Measurements from ENCODE around the gene RNASE2.

RNASE2 gene

DNA sequence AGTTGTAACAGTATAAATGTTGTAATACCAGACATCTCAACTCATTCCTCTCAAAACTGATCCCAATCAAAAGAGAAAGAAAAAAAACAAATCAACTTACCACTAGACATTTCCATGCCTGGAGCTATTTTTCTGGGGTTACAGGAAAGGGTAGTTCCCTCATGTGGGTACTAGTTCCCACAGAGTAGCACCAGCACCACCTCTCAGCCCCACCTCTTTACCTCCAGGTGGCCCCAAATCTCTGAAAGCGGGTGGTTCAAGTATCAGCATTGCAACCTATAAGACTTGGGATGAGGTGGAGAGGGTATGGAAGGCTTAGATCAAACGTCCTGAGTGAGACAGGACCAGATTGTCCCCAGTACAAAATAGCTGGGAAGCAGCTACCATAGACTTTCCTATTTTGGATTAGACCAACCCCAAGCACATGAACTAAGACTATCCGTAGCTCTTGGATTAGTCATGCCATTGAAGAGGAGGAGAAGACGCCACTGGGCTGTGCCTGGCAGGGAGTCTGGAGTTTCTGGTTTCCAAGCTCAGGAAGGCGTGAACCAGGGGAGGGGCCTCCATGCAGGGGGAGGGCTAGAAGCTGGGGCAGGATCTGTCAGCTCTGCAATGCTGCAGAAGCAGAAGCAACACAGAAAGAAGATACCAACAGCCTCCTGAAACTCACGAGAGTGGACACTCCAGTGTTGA is 43.5 kb downstream of the RNASE2 start, which contains the start of gene SLC39A2:
Gene SLC39A2, plus strand, starts transcription at position 620 of the 693 bp plus-strand sequence. CDS start 154 bp downstream, outside the sequence.
- Histone ChIP-seq H3K4me1 (ENCODE audit: control insufficient read depth, insufficient read depth, low read length, unreplicated experiment) (peaks cover 4% of the 10 kb centered on the region), H3K79me2 (ENCODE audit: control insufficient read depth, insufficient read depth, low read length, unreplicated experiment) (no peaks in the 10 kb centered on the region), H3K36me3 (ENCODE audit: insufficient read depth, low read length) (peaks cover 15% of the 10 kb centered on the region), H2AFZ (ENCODE audit: low read length, unreplicated experiment) (no peak within 1 kb of the TSS), H3K27me3 (ENCODE audit: insufficient read depth, low read length) (no peaks in the 10 kb centered on the region), H3K4me3 (ENCODE audit: low read depth, low read length) (no peak within 1 kb of the TSS), H3K27ac (ENCODE audit: low read depth, low read length) (no peak within 1 kb of the TSS)

GRCh38 chr14:20999591-20999990 is 44.3 kb downstream of the RNASE2 start:
- Histone ChIP-seq H3K27me3 (ENCODE audit: insufficient read depth, low read length) (no peaks in the 10 kb centered on the region), H3K27ac (ENCODE audit: low read depth, low read length) (no peak overlapping the region), H3K36me3 (ENCODE audit: insufficient read depth, low read length) (peaks cover 12% of the 10 kb centered on the region), H3K79me2 (ENCODE audit: control insufficient read depth, insufficient read depth, low read length, unreplicated experiment) (no peaks in the 10 kb centered on the region), H2AFZ (ENCODE audit: low read length, unreplicated experiment) (no peak overlapping the region), H3K4me3 (ENCODE audit: low read depth, low read length) (no peak overlapping the region), H3K4me1 (ENCODE audit: control insufficient read depth, insufficient read depth, low read length, unreplicated experiment) (peaks cover 4% of the 10 kb centered on the region)

GRCh38 chr14:21001218-21001617 is 45.9 kb downstream of the RNASE2 start:
- Histone ChIP-seq H3K36me3 (ENCODE audit: insufficient read depth, low read length) (peaks cover 6% of the 10 kb centered on the region; the same call in 1 of the 2 replicates), H3K4me1 (ENCODE audit: control insufficient read depth, insufficient read depth, low read length, unreplicated experiment) (peaks cover 4% of the 10 kb centered on the region), H3K79me2 (ENCODE audit: control insufficient read depth, insufficient read depth, low read length, unreplicated experiment) (no peaks in the 10 kb centered on the region), H2AFZ (ENCODE audit: low read length, unreplicated experiment) (no peak overlapping the region), H3K4me3 (ENCODE audit: low read depth, low read length) (no peak overlapping the region), H3K27me3 (ENCODE audit: insufficient read depth, low read length) (no peaks in the 10 kb centered on the region), H3K27ac (ENCODE audit: low read depth, low read length) (no peak overlapping the region)

DNA sequence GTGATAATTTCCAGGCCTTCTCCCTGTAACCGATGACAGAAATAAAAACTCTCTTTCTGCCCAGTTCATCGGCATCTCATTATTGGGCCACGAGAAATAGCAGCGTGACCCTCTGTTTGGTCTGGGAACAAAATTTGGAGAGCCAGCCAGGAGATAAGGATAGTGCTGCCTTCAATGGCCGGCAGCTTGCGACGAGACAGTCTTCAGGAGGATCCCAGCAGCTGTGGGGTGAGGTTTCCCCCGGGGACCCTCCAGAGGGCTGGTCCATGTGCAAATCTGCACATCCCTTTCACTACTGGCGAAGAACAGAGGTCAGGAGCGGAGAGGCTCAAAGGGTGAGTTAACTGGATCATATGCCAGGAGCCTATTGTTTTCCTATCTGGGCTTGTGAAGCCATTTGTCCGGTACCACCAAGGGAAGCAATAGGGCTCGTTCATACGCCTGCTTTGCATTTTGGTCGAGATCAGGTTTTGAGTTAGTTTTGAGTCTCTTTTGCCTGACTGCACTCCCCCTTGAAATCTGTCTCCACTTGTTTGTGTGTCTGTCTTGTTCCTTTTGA is 48.6 kb downstream of the RNASE2 start:
- no peak overlapping the region for H3K27ac ChIP-seq (ENCODE audit: low read depth, low read length)
- no peaks in the 10 kb centered on the region for H3K4me1 ChIP-seq (ENCODE audit: control insufficient read depth, insufficient read depth, low read length, unreplicated experiment)
- H3K79me2 ChIP-seq (ENCODE audit: control insufficient read depth, insufficient read depth, low read length, unreplicated experiment), result no peaks in the 10 kb centered on the region
- no peaks in the 10 kb centered on the region for H3K27me3 ChIP-seq (ENCODE audit: insufficient read depth, low read length)
- no peak overlapping the region for H3K4me3 ChIP-seq (ENCODE audit: low read depth, low read length)
- H2AFZ ChIP-seq (ENCODE audit: low read length, unreplicated experiment), result no peak overlapping the region
- no peaks in the 10 kb centered on the region for H3K36me3 ChIP-seq (ENCODE audit: insufficient read depth, low read length)
